ENCODE measurements around the gene TTBK2. TPM values are rescaled to one million over a fixed set of nuclear protein-coding genes. Genes with fewer than 3 reads are reported as not detected.

TTBK2 gene
- total and polyA plus RNA-seq, 2 donors (not counting 3 experiments of a cell fraction or from before 2014, with no cell fraction given) = 4.4 to 17.1 TPM

DNA sequence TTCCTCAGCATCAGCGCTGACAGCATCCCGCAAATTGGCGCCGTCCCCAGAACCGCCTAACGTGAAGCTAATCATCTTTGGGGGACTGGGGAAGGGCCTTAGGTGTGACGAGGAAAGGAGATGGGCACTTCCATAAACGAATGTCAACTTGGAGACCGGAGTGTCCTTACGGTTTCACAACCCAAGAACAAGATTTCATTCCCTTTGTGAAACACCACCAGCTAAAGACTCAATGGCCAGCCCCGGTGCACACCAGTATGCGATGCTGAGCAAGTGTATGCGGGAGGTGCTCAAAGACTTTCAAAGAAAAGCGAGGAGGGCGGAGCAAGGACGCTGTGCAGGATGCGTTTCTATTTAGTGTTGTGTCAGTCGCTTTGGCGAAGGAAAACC lies 759 bp upstream of the TTBK2 start:
- no peaks in the 10 kb centered on the region for H3K9me1 ChIP-seq (replicated peaks; ENCODE audit: control insufficient read depth, extremely low read depth, insufficient read depth, low read length)
- no peaks in the 10 kb centered on the region for H4K20me1 ChIP-seq (replicated peaks; ENCODE audit: control insufficient read depth, extremely low read depth, insufficient read depth, low read length)
- peak; percentile 82 for FAIRE-seq
- no TSS peak for BruUV-seq (replicated peaks)
- peak overlapping the region; percentile 82 to 87 (median 84) for H3K4me3 ChIP-seq (replicated peaks in 1 of 3; ENCODE audit: insufficient read depth in 1 of 3, low read depth in 1 of 3, low read length in 3 of 3)
- H2AFZ ChIP-seq (ENCODE audit: low read depth, low read length) = peak overlapping the region; percentile 100
- dilution Hi-C loops (cut with MboI; ENCODE audit: extremely low pct_ligation_motif_present, low sequenced_read_pairs) (no loop called here), intact Hi-C loops (cut with micrococcal nuclease) (loop anchor here (1.0 to 2.0 kb wide), 2 partner anchors 31 to 184 kb away; partner anchors contain the start of gene CDAN1)
- H3K9ac ChIP-seq (replicated peaks; ENCODE audit: extremely low read depth, insufficient read depth, low read length) = peak overlapping the region; percentile 45
- no peaks in the 10 kb centered on the region for H3K27me3 ChIP-seq (ENCODE audit: control insufficient read depth in 2 of 2, insufficient read depth in 2 of 2, low read length in 2 of 2)
- H3K36me3 ChIP-seq (ENCODE audit: control insufficient read depth in 2 of 2, extremely low read depth in 1 of 2, insufficient read depth in 2 of 2, low read length in 2 of 2) = no peaks in the 10 kb centered on the region
- peaks cover 2% of the 10 kb centered on the region for H3K79me2 ChIP-seq (ENCODE audit: control insufficient read depth, insufficient read depth, low read length)
- ChIA-PET POLR2A (no interaction called here), CTCF (interaction anchor here (0.8 kb wide), 1 partner anchor 12 kb away, joined by 4 read pairs; no protein-coding TSS in a partner anchor)
- H3K4me1 ChIP-seq (ENCODE audit: control insufficient read depth, extremely low read depth, insufficient read depth, low read length) = peaks cover 26% of the 10 kb centered on the region
- no peak for TF ChIP-seq FOS (IDR thresholded peaks at IDR 0.05; ENCODE audit: borderline replicate concordance, insufficient read depth, low read length)
- peak; percentile 45 for DNase-seq (ENCODE audit: low read depth, low spot score)
- no peak overlapping the region for H3K27ac ChIP-seq (ENCODE audit: insufficient read depth, low read depth, low read length)
- H3K4me2 ChIP-seq (ENCODE audit: insufficient read depth, low read length) = peak overlapping the region; percentile 98
- no peaks in the 10 kb centered on the region for H3K9me3 ChIP-seq (replicated peaks; ENCODE audit: control insufficient read depth, insufficient read depth, low read length)

DNA sequence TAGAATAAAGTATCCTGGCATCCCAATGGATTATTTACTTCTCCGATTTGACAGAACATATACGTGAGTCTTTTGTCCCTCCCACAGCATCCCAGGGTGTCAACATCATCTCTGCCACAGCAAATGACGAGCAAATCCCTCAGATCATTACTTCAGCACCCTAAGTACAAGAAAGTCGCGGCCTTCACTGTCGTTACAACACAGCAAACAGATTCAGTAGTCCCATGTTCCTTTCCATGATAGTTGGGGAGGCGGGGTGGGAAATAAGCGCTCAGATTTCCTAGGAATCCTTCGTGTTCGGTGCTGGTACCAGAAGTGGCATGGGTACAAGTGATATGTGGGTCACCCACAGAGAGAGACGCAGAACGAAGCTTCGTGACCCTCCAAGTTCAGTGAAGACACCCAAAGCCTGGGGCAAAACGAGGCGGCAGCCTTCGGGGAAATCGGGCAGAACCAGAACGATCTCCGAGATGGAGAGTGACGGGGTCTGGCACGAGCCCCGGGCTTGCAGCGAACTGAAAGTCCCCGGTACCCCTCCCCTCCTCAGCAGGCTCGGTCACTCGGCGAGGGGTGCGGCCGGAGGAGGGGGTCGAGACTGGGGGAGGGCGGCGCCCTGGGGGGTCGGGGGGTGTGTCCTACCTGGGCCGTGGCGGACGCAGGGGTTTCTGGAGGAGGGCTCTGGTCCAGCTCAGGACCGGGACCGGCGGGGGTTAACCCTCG lies 619 bp downstream of the TTBK2 start:
- Histone ChIP-seq H3K4me1 (ENCODE audit: control insufficient read depth, extremely low read depth, insufficient read depth, low read length) (peaks cover 26% of the 10 kb centered on the region), H3K36me3 (ENCODE audit: control insufficient read depth in 2 of 2, extremely low read depth in 1 of 2, insufficient read depth in 2 of 2, low read length in 2 of 2) (no peaks in the 10 kb centered on the region), H3K9ac (replicated peaks; ENCODE audit: extremely low read depth, insufficient read depth, low read length) (peak overlapping the region; percentile 45), H3K4me3 (replicated peaks in 1 of 3; ENCODE audit: insufficient read depth in 1 of 3, low read depth in 1 of 3, low read length in 3 of 3) (peak overlapping the region; percentile 82 to 87 (median 84)), H3K79me2 (ENCODE audit: control insufficient read depth, insufficient read depth, low read length) (peaks cover 2% of the 10 kb centered on the region), H3K27me3 (ENCODE audit: control insufficient read depth in 2 of 2, insufficient read depth in 2 of 2, low read length in 2 of 2) (no peaks in the 10 kb centered on the region), H3K9me1 (replicated peaks; ENCODE audit: control insufficient read depth, extremely low read depth, insufficient read depth, low read length) (no peaks in the 10 kb centered on the region), H3K9me3 (replicated peaks; ENCODE audit: control insufficient read depth, insufficient read depth, low read length) (no peaks in the 10 kb centered on the region), H2AFZ (ENCODE audit: low read depth, low read length) (peak overlapping the region; percentile 68), H3K27ac (ENCODE audit: insufficient read depth, low read depth, low read length) (no peak overlapping the region), H4K20me1 (replicated peaks; ENCODE audit: control insufficient read depth, extremely low read depth, insufficient read depth, low read length) (no peaks in the 10 kb centered on the region), H3K4me2 (ENCODE audit: insufficient read depth, low read length) (peak overlapping the region; percentile 81)
- FAIRE-seq = peak; percentile 59
- TSS peak; percentile 50 for BruUV-seq (replicated peaks)
- intact Hi-C loops (cut with micrococcal nuclease) = loop anchor here (2.0 kb wide), 1 partner anchor 29 kb away; no protein-coding TSS in a partner anchor
- dilution Hi-C loops (cut with MboI; ENCODE audit: extremely low pct_ligation_motif_present, low sequenced_read_pairs) = no loop called here
- TF ChIP-seq MYC (IDR thresholded peaks at IDR 0.05; ENCODE audit: low read depth, low read length) = no peak
- no peak for TF ChIP-seq GATA2 (IDR thresholded peaks at IDR 0.05; ENCODE audit: insufficient read depth, insufficient read length, low read depth, low read length)
- TF ChIP-seq POLR2A (IDR thresholded peaks at IDR 0.05; ENCODE audit: low read depth, low read length) = no peak
- TF ChIP-seq, protein P1, sequence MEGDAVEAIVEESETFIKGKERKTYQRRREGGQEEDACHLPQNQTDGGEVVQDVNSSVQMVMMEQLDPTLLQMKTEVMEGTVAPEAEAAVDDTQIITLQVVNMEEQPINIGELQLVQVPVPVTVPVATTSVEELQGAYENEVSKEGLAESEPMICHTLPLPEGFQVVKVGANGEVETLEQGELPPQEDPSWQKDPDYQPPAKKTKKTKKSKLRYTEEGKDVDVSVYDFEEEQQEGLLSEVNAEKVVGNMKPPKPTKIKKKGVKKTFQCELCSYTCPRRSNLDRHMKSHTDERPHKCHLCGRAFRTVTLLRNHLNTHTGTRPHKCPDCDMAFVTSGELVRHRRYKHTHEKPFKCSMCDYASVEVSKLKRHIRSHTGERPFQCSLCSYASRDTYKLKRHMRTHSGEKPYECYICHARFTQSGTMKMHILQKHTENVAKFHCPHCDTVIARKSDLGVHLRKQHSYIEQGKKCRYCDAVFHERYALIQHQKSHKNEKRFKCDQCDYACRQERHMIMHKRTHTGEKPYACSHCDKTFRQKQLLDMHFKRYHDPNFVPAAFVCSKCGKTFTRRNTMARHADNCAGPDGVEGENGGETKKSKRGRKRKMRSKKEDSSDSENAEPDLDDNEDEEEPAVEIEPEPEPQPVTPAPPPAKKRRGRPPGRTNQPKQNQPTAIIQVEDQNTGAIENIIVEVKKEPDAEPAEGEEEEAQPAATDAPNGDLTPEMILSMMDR (IDR thresholded peaks at IDR 0.05; ENCODE audit: extremely low read depth in 1 of 2, insufficient read depth in 1 of 2, low read depth in 1 of 2, low read length in 2 of 2) = no peak
- TF ChIP-seq, protein P2, sequence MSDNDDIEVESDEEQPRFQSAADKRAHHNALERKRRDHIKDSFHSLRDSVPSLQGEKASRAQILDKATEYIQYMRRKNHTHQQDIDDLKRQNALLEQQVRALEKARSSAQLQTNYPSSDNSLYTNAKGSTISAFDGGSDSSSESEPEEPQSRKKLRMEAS (IDR thresholded peaks at IDR 0.05; ENCODE audit: insufficient read depth, insufficient read length) = no peak
- TF ChIP-seq POLR2AphosphoS5 (IDR thresholded peaks at IDR 0.05; ENCODE audit: insufficient read depth, low read depth, low read length) = no peak
- no peak for TF ChIP-seq FOS (IDR thresholded peaks at IDR 0.05; ENCODE audit: borderline replicate concordance, insufficient read depth, low read length)
- no peak for TF ChIP-seq EZH2 (IDR thresholded peaks at IDR 0.05; ENCODE audit: borderline replicate concordance, low read depth, low read length, severe bottlenecking)
- TF ChIP-seq JUN (IDR thresholded peaks at IDR 0.05; ENCODE audit: borderline replicate concordance, insufficient read depth, insufficient read length, low read depth) = no peak
- DNase-seq (ENCODE audit: low read depth, low spot score) = peak; percentile 66
- ChIA-PET POLR2A (no interaction called here), CTCF (no interaction called here)
